HG02759 (cell line): Measurements from ENCODE around the gene ADAM19.
"Not testable (repeated sequence)": the region's sequence is repeated elsewhere in the genome, so short reads cannot be mapped to it uniquely, and the experiment has no call there.

Experiments used
- ATAC-seq: cut with Tn5 transposase; IDR thresholded peaks from one replicate; pipeline ENCODE4 v1.9.1; 2021; ENCODE audit warnings: mild to moderate bottlenecking, moderate library complexity; ENCODE audit not compliant: unreplicated experiment

ADAM19 gene

DNA sequence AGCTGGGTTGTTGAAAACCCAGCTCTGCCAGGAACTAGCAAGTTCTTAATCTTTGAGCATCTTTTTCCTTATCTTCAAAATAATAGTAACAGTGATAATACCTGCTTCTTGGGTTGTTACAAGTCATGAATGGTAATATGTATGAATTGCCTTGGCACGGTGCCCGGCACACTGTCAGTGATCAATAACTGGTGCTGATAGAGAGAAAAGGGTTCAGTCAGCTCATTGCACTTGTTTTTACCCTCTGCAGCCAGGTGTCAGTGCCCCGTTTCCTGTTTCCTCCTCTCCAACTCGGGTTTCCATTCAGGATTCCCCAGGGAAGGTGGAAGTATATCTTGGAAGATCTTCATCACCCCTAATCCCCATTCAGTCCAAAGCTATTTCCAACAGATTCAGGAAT, 131.4 kb downstream of the ADAM19 start:
- ATAC-seq: no peak

DNA sequence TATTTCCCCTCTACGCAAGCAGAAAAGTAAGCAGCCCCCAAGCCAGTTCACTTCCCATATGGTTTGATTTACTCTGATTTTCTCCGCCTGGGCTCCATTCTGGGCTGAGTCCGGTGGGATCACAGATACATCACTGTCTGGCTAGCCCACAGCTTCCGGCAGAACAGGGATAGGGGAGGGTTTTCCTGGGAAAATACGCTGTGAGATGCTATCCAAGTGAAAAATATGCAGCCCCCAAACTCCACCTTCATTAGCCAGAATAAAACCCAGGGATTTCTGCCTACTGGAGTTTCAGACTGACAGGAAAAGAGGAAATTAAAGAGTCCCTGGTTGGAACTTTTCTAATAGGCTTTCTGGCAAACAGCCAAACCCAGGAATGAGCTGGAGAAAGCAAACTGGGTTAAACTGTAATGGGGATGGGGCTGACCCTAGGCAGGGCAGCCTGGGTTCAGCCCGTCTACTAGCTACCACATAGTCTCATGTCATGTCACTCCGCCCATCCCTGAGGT, 132.5 kb downstream of the ADAM19 start:
- no peak for ATAC-seq

DNA sequence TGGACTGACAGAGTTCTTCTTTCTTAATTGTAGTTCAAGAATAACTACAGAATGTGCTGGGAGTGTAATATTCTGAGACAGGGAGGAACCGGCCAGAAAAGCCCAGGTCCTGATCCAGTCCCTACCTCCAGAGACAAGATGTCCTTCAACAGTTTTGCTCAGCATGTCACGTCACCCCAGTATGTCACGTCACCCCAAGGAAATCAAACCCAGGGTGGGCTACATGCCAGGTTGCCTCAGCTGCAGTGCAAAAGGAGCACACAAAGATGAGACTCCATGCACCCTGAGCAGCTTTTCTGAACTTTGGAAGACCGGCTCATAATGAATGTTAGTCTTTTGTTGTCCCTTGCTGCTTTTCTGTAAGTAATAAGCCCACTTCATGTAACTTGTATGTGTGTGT, 141.5 kb downstream of the ADAM19 start:
- ATAC-seq: no peak

DNA sequence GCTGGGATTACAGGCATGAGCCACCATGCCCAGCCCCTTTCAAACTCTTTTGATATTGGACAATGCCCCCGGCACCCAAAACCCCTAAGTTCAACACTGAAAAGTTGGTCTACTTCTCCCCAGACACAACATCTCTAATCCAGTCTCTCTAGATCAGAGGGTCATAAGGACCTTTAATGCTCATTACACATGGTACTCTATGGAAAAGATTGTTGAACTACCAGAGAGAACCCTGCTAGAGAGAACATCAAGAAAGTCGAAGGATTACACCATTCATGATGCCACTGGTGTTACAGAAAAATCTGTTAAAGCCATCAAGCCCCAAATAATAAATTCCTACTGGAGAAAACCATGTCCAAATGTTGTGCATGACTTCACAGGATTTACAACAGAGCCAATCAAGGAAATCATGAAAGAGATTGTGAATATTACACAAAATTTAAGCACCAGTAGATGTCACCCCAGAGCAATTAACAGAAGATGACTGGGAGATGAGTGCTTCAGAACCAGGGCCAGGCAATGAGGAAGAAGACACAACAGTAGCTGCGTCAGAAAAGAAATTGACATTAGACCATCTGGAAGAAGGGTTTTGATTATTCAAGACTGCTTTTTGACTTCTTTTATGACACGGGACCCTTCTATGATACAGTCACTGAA, 143.9 kb downstream of the ADAM19 start:
- ATAC-seq: peak; percentile 81

DNA sequence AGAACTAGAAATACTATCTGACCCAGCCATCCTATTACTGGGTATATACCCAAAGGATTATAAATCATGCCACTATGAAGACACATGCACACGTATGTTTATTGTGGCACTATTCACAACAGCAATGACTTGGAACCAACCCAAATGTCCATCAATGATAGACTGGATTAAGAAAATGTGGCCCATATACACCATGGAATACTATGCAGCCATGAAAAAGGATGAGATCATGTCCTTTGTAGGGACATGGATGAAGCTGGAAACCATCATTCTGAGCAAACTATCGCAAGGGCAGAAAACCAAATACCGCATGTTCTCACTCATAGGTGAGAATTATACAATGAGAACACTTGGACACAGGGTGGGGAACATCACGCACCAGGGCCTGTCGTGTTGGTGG, 145.7 kb downstream of the ADAM19 start:
- not testable (repeated sequence) for ATAC-seq
